Measurements from ENCODE around the gene BST2.
A peak's percentile ranks its signal among the peaks of the same experiment; 100 is the strongest.

BST2 gene

DNA sequence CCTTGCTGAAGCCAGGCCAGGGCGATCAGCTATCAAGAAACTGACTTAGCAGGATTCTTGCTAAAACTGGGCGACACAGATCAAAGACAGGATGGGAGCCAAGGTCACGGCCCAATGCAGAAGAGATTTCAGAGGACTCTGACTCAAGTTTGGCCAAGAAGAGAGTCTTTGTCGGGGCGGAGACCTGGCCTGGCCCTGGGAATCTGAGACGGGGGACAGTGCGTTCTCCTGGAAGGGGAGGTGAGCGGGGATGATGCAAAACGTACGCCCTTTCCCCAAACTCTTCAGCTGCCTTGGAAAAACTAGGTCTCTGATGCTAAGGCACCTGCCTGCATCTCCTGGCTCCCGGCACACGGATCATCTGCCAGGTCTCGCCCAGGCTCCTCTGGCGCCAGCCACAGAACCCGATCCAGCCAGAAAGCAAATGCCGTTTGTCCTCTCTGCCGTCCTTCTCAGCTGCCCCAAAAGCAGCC lies 24.2 kb upstream of the BST2 start:
- ATAC-seq (ENCODE audit: low read depth) (no peak), DNase-seq (ENCODE audit: low spot score in 2 of 2) (no peak)
- no peaks in the 10 kb centered on the region for H3K36me3 Mint-ChIP-seq
- H3K27me3 Mint-ChIP-seq, result no peaks in the 10 kb centered on the region
- no peak overlapping the region for H3K27ac Mint-ChIP-seq
- H3K9me3 Mint-ChIP-seq, result no peaks in the 10 kb centered on the region
- no peaks in the 10 kb centered on the region for H3K4me1 Mint-ChIP-seq
- H3K4me3 Mint-ChIP-seq, result no peak overlapping the region

DNA sequence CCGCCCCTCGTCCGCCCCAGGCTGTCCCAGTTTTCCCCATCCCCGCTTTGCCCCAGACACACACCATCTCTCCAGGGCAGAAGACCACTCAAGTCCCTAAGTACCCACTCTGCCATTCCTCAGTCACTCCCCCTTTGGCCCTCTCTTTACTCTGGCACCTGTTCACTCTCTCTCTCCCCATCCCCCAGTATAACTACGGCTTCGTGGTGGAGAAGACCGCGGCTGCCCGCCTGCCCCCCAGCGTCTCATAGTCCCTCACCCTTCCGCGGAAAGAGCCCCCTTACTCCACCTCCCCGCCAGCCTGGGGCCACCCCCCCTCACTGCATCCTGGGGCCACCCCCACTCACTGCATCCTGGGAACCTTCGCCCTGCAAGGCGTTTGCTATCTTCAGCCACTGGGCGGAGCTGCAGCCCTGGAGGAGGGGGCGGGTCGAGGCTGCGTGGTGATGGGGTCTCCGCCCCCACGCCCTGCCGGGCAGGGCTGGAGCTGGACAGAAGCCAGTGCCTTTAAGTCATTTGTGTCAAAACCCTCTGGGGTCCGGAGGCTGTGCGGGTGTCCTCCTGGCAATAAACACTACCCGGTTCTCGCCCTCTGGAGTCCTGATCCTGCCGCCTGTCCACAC lies 19.4 kb upstream of the BST2 start:
- Mint-ChIP-seq H3K27me3 (no peaks in the 10 kb centered on the region), H3K27ac (no peak overlapping the region), H3K4me1 (peaks cover 4% of the 10 kb centered on the region), H3K36me3 (peaks cover 6% of the 10 kb centered on the region), H3K9me3 (no peaks in the 10 kb centered on the region), H3K4me3 (no peak overlapping the region)
- DNase-seq (ENCODE audit: low spot score in 2 of 2) (no peak), ATAC-seq (ENCODE audit: low read depth) (peak; percentile 46)

DNA sequence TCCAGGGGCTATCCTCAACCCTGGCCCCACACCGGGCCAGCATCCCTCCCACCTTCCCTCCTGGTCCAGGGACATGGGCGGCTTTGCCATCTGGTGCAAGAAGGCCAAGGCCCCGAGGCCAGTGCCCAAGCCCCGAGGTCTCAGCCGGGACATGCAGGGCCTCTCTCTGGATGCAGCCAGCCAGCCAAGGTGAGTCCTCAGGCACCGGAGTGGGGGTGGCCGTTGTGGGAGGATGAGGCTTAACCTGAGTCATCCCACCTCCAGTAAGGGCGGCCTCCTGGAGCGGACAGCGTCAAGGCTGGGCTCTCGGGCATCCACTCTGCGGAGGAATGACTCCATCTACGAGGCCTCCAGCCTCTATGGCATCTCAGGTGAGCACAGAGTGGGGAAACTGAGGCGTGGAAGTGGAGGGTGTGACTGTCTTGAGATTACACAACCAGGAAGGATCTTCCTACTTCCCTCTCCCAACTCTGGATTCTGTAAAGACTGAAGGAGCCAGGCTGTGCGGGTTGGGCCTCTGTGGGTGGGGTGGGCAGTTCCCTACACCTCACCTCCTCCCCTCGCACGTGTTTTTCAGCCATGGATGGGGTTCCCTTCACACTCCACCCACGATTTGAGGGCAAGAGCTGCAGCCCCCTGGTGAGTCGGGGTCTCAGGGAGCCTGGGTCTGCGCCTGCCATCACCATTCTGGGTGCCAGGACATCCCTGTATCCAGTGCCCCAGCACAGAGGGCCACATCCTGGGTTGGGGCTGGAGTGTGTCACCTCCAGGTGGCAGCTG lies 18.2 kb upstream of the BST2 start:
- no peak for DNase-seq (ENCODE audit: low spot score in 2 of 2)
- Mint-ChIP-seq H3K4me3 (no peak overlapping the region), H3K36me3 (peaks cover 6% of the 10 kb centered on the region), H3K27ac (no peak overlapping the region), H3K4me1 (peaks cover 4% of the 10 kb centered on the region), H3K9me3 (no peaks in the 10 kb centered on the region), H3K27me3 (no peaks in the 10 kb centered on the region)
- ATAC-seq (ENCODE audit: low read depth), result no peak

DNA sequence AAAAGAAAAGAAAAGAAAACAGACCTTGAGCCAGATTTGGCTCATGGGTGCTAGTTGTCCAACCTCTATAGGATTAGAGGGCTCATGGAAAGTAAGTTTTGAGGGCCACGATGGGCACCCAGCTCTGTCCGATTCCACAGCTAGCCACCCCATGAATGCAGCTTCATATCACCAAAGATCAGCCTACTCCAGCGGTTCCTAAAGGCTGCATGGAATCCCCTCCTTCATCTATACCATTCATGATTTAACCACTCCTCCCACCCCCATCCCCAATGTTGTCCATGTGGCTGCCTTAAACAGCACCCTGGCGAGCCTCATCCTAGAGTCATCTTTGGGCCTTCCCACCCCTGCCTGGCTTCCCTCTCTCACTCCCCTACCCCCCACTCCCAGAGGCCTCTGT lies 16.5 kb upstream of the BST2 start:
- Mint-ChIP-seq H3K27ac (no peak overlapping the region), H3K36me3 (peaks cover 7% of the 10 kb centered on the region), H3K27me3 (no peaks in the 10 kb centered on the region), H3K4me3 (no peak overlapping the region), H3K9me3 (no peaks in the 10 kb centered on the region), H3K4me1 (peaks cover 4% of the 10 kb centered on the region)
- ATAC-seq (ENCODE audit: low read depth) (no peak), DNase-seq (ENCODE audit: low spot score in 2 of 2) (no peak)

DNA sequence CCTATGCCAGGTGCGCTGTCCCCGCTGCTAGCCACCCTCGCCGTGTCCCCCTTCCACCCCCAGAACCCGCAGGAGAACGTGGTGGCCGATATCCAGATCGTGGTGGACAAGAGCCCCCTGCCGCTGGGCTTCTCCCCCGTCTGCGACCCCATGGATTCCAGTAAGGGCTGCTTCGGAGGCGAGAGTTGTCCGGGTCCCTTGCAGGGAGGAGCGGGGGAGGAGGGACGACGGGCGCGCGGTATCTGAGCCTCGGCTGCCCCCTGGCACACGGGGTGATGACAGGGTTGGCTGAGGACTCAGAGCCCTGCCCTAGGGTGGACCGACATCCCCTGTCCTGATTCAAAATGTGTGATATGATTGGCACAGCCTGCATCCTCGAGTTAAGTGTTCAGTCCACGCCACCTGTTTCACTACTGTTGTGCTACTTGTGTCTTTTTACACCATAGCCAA lies 15.1 kb upstream of the BST2 start:
- DNase-seq (ENCODE audit: low spot score in 2 of 2) (peak in 1 of 2 donors; percentile 33), ATAC-seq (ENCODE audit: low read depth) (no peak)
- Mint-ChIP-seq H3K4me3 (peak overlapping the region; percentile 94), H3K36me3 (peaks cover 11% of the 10 kb centered on the region), H3K4me1 (peaks cover 4% of the 10 kb centered on the region), H3K27me3 (no peaks in the 10 kb centered on the region), H3K9me3 (no peaks in the 10 kb centered on the region), H3K27ac (no peak overlapping the region)

DNA sequence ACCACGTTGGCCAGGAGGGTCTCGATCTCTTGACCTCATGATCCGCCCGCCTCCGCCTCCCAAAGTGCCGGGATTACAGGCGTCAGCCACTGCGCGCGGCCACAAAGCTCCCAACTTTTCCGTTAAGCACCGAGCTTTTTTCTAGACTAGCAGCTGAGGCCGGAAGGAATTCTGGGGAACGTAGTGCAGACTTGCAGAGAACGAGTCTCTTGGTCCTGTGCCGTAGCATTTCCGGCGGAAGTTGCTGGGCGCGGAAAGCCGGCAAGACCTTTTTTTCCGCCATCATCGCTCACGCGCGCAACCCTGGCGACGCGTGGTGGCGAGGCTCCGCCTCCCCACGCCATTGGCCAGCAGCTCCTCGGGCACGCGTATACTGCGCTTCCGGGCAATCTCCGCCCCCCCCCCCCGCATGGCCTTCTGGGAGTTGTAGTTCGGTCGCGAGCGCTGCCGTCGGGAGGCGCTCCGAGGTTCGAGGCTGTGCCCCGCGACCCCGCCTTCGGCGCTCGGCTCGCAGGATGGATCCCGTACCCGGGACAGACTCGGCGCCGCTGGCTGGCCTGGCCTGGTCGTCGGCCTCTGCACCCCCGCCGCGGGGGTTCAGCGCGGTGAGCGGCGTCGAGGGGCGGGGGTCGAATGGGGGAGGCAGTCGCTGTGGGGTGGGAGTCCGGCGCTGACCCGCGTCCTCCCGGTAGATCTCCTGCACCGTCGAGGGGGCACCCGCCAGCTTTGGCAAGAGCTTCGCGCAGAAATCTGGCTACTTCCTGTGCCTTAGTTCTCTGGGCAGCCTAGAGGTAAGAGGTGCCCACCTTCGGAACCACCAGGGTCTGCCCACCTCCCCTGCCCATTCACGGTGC lies 14.4 kb upstream of the BST2 start, which contains the start of gene MVB12A:
Gene MVB12A, plus strand, starts transcription at position 427 of the 854 bp plus-strand sequence. Its CDS starts 89 bp downstream, at position 516.
- no peaks in the 10 kb centered on the region for H3K27me3 Mint-ChIP-seq
- peak within 1 kb of the TSS; percentile 94 for H3K4me3 Mint-ChIP-seq
- H3K4me1 Mint-ChIP-seq, result peaks cover 4% of the 10 kb centered on the region
- H3K36me3 Mint-ChIP-seq, result peaks cover 13% of the 10 kb centered on the region
- H3K27ac Mint-ChIP-seq, result peak within 1 kb of the TSS; percentile 76
- no peaks in the 10 kb centered on the region for H3K9me3 Mint-ChIP-seq
- ATAC-seq (ENCODE audit: low read depth) (peak; percentile 97), DNase-seq (ENCODE audit: low spot score in 2 of 2) (peak; percentile 79 to 90)

DNA sequence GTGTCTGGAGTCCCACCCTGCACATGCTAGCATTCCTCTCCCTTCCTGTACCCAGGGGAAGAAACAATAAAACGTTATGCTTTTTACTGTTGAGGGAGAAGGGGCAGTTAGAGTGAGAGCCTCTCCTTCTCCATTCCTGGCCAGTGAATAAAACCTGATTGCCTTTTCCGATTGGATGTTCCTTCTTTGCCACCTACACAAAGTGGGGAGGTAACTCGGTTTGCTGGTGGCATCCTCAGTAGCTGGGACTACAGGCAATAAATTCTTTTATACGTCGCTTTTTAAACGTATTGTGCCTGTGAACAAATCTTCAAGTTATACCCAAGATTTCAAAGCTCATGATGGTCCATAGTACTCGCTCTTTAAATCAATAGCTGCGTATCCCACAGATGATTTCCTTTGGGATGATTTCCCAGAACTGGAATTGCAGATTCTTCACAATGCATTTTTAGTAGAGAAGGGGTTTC lies 13.8 kb upstream of the BST2 start:
- DNase-seq (ENCODE audit: low spot score in 2 of 2), result no peak
- peak overlapping the region; percentile 94 for H3K4me3 Mint-ChIP-seq
- H3K36me3 Mint-ChIP-seq, result peaks cover 13% of the 10 kb centered on the region

DNA sequence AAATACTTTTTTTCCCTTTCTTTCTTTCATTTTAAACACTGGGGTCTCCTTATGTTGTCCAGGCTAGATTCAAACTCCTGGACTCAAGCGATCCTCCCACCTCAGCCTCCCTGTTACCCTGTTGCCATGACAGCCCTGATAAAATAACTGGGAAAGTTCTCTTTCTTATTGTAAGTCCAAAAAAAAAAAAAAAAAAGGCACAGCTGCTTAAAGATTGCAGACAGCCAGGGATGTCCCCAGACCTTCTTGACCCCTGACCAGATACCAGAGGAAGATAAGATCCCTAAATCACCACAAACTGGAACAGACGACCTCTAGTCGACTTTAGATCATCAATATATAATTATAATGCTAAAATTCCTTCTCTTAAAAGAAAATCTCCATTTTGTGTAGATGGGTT lies 13.3 kb upstream of the BST2 start:
- Mint-ChIP-seq H3K4me3 (no peak overlapping the region), H3K9me3 (no peaks in the 10 kb centered on the region), H3K4me1 (peaks cover 4% of the 10 kb centered on the region), H3K27ac (no peak overlapping the region), H3K27me3 (no peaks in the 10 kb centered on the region), H3K36me3 (peaks cover 13% of the 10 kb centered on the region)
- DNase-seq (ENCODE audit: low spot score in 2 of 2) (no peak), ATAC-seq (ENCODE audit: low read depth) (no peak)

More for the DNA sequence above, 13.8 kb upstream of the BST2 start:
- peak overlapping the region; percentile 76 for H3K27ac Mint-ChIP-seq
- H3K9me3 Mint-ChIP-seq, result no peaks in the 10 kb centered on the region
- H3K4me1 Mint-ChIP-seq, result peaks cover 4% of the 10 kb centered on the region
- no peak for ATAC-seq (ENCODE audit: low read depth)
- H3K27me3 Mint-ChIP-seq, result no peaks in the 10 kb centered on the region

DNA sequence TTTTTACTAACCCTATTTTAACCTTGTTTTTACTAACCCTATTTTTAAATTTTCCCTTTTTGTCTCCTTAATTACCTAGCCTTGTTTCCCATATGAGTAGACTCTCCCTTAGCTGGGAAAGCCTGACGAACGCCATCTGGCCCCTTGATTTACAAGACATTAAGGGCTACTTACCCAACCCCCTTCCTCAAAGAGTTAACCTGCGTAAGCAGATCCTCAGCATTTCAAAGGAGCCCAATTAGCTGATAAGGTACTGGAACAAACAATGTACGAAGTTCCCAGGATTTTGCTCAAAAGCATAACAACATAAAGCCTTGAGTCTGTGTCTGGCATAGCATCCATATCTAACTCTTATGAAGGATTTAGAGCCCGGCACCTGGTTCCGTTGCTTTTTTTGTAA lies 9.7 kb upstream of the BST2 start:
- DNase-seq (ENCODE audit: low spot score in 2 of 2) (no peak), ATAC-seq (ENCODE audit: low read depth) (no peak)
- no peak overlapping the region for H3K4me3 Mint-ChIP-seq
- no peak overlapping the region for H3K27ac Mint-ChIP-seq
- no peaks in the 10 kb centered on the region for H3K9me3 Mint-ChIP-seq
- H3K27me3 Mint-ChIP-seq, result no peaks in the 10 kb centered on the region
- peaks cover 17% of the 10 kb centered on the region for H3K36me3 Mint-ChIP-seq
- H3K4me1 Mint-ChIP-seq, result peaks cover 2% of the 10 kb centered on the region

DNA sequence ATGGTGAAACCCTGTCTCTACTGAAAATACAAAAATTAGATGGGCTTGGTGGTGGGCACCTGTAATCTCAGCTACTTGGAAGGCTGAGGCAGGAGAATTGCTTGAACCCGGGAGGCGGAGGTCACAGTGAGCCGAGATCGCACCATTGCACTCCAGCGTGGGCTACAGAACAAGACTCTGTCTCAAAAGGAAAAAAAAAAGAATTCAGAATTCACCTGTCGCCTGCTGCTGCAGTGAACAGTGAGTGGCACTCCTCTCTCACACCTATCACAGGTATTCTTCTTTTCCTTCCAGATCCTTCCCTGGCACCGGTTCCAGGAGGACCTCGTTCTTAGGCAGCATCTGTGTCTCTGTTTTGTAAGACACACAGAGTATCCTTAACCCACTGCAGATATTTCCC lies 8.7 kb upstream of the BST2 start:
- Mint-ChIP-seq H3K36me3 (peaks cover 17% of the 10 kb centered on the region), H3K9me3 (no peaks in the 10 kb centered on the region), H3K27ac (no peak overlapping the region)

DNA sequence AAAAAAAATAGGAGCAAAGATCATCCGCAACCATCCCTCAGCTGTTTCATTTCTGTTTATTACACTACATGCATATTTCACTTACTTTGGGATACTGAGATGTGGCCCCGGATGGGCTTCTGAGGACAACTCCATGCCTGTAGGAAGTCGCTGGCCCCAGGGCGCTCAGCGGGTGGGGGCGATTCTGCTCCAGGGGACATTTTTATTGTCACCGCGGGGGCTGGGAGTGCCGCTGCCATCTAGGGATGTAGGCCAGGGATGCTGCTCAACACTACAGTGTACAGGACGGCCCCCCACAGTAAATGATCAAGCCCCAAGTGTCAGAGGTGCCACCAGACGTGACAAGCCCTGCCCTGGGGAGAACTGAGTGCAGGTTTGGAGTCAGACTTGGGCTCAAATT lies 6.4 kb upstream of the BST2 start:
- no peak for DNase-seq (ENCODE audit: low spot score in 2 of 2)
- Mint-ChIP-seq H3K4me1 (peaks cover 12% of the 10 kb centered on the region), H3K27ac (no peak overlapping the region), H3K27me3 (no peaks in the 10 kb centered on the region), H3K36me3 (peaks cover 14% of the 10 kb centered on the region), H3K4me3 (no peak overlapping the region), H3K9me3 (no peaks in the 10 kb centered on the region)
- ATAC-seq (ENCODE audit: low read depth), result no peak

More for the DNA sequence above, 8.7 kb upstream of the BST2 start:
- peaks cover 2% of the 10 kb centered on the region for H3K4me1 Mint-ChIP-seq
- no peaks in the 10 kb centered on the region for H3K27me3 Mint-ChIP-seq
- ATAC-seq (ENCODE audit: low read depth), result no peak
- no peak overlapping the region for H3K4me3 Mint-ChIP-seq
- DNase-seq (ENCODE audit: low spot score in 2 of 2), result no peak

DNA sequence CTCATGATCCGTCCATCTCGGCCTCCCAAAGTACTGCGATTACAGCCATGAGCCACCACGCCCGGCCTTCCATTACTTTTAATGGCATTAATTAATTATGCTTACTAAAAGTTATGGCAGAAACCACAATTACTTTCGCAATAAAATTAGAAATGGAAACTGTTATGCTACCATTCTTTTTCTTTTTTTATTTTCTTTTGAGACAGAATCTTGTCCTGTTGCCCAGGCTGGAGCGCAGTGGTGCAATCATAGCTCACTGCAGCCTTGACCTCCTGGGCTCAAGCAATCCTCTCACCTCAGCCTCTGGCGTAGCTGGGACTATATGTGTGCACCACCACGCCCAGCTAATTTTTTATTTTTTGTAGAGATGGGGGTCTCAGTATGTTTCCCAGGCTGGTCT lies 4.6 kb upstream of the BST2 start:
- H3K36me3 Mint-ChIP-seq, result peaks cover 10% of the 10 kb centered on the region
- no peaks in the 10 kb centered on the region for H3K9me3 Mint-ChIP-seq
- peaks cover 15% of the 10 kb centered on the region for H3K4me1 Mint-ChIP-seq
- ATAC-seq (ENCODE audit: low read depth), result no peak
- no peaks in the 10 kb centered on the region for H3K27me3 Mint-ChIP-seq
- no peak overlapping the region for H3K27ac Mint-ChIP-seq
- DNase-seq (ENCODE audit: low spot score in 2 of 2), result no peak
- H3K4me3 Mint-ChIP-seq, result no peak overlapping the region

DNA sequence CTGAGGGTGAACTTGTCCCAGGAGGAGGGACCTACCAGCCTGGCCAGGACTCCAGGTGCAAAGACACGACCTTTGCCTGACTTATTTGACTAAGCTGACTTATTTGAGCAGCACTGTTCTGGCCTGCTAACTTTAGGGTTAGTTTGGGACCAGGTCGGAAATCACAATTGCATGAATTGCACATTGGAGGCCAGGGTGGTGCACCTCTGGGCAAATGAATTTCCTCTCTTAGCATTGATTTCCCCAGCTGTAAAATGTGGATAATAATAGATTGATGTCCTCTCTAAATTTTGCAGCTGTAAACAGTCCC lies 1.4 kb upstream of the BST2 start:
- no peak for ATAC-seq (ENCODE audit: low read depth)
- Mint-ChIP-seq H3K27me3 (no peaks in the 10 kb centered on the region), H3K9me3 (no peaks in the 10 kb centered on the region), H3K36me3 (peaks cover 5% of the 10 kb centered on the region), H3K4me1 (peaks cover 25% of the 10 kb centered on the region), H3K4me3 (peak overlapping the region; percentile 97), H3K27ac (peak overlapping the region; percentile 73)
- DNase-seq (ENCODE audit: low spot score in 2 of 2), result no peak

Measured in memory B cell (primary cell).